Gastrocnemius medialis (tissue), 4 donors: ENCODE data around the gene ODF2.

Experiments
- POLR2A ChIP-seq, 2 donors: fragments of 450-650 bp; IDR thresholded peaks; one replicate each; pipeline ENCODE4 v1.6.1; 2017; ENCODE audit warnings: antibody characterized with exemption in 2 of 2, mild to moderate bottlenecking in 2 of 2, moderate library complexity in 2 of 2
- TF ChIP-seq, protein P1 (sequence below), 5 experiments: fragments of 450-650 bp in 3 of 5; fragments of 200-600 bp in 2 of 5; sonication (generic) in 2 of 5; IDR thresholded peaks in 4 of 5; conservative IDR thresholded peaks in 1 of 5; 1 replicate in 4 of 5; 2 replicates in 1 of 5; pipeline ENCODE4 v1.5.1; 2016 to 2019; ENCODE audit warnings: antibody characterized with exemption in 5 of 5, mild to moderate bottlenecking in 3 of 5, moderate library complexity in 3 of 5

DNA sequence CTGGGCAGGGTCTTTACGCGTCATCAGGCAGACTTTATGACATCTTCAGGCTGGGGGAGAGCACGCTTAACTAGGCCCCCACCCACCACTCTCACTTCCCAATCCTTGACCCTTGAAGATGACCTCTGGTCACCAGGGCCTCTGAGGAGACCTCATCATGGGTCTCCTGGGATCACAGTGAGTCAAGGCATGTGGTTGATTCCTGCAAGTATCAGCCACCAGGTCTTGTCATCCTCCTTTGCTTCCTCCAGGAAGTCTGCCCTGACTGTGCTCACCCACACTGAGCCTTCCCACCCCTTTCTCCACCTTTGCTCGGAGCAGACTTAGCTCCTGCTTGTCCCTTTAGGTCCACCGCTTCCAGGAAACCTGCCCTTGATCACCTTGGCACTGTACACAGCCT is 17.3 kb downstream of the ODF2 start:
- TF ChIP-seq, protein P1, sequence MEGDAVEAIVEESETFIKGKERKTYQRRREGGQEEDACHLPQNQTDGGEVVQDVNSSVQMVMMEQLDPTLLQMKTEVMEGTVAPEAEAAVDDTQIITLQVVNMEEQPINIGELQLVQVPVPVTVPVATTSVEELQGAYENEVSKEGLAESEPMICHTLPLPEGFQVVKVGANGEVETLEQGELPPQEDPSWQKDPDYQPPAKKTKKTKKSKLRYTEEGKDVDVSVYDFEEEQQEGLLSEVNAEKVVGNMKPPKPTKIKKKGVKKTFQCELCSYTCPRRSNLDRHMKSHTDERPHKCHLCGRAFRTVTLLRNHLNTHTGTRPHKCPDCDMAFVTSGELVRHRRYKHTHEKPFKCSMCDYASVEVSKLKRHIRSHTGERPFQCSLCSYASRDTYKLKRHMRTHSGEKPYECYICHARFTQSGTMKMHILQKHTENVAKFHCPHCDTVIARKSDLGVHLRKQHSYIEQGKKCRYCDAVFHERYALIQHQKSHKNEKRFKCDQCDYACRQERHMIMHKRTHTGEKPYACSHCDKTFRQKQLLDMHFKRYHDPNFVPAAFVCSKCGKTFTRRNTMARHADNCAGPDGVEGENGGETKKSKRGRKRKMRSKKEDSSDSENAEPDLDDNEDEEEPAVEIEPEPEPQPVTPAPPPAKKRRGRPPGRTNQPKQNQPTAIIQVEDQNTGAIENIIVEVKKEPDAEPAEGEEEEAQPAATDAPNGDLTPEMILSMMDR (IDR thresholded peaks at IDR 0.05 in 4 of 5, conservative IDR thresholded peaks at IDR 0.05 in 1 of 5), result no peak
- no peak for TF ChIP-seq POLR2A (IDR thresholded peaks at IDR 0.05)
